NCI-H187 (cell line): ENCODE data around the gene PARP4.
"Not testable (repeated sequence)": the region's sequence is repeated elsewhere in the genome, so short reads cannot be mapped to it uniquely, and the experiment has no call there.

Experiments
- DNase-seq, 2 experiments: peaks; one replicate each; lab custom pipeline; 2025; lab: John Stamatoyannopoulos, UW

Gene PARP4

GRCh38 chr13:24444851-24445250 is 67.7 kb downstream of the PARP4 start:
- DNase-seq: not testable (repeated sequence)

- DNase-seq: no peak
Measured at GRCh38 chr13:24443366-24443765, 69.2 kb downstream of the PARP4 start.

- DNase-seq: not testable (repeated sequence)
Measured at GRCh38 chr13:24426045-24426444, 86.5 kb downstream of the PARP4 start.

GRCh38 chr13:24419668-24420067 is 92.9 kb downstream of the PARP4 start:
- DNase-seq: not testable (repeated sequence)

- no peak for DNase-seq
Measured at GRCh38 chr13:24407844-24408243, 104.7 kb downstream of the PARP4 start.

GRCh38 chr13:24406524-24406923 is 106.1 kb downstream of the PARP4 start:
- no peak for DNase-seq

- no peak for DNase-seq
Measured at GRCh38 chr13:24396821-24397220, 115.8 kb downstream of the PARP4 start.

GRCh38 chr13:24392972-24393371 is 119.6 kb downstream of the PARP4 start:
- no peak for DNase-seq

GRCh38 chr13:24391771-24392683 is 120.6 kb downstream of the PARP4 start:
- not testable (repeated sequence) for DNase-seq

- not testable (repeated sequence) for DNase-seq
Measured at GRCh38 chr13:24390795-24391194, 121.8 kb downstream of the PARP4 start.

GRCh38 chr13:24389506-24389905 is 123.1 kb downstream of the PARP4 start:
- DNase-seq: no peak

GRCh38 chr13:24388743-24389142 is 123.8 kb downstream of the PARP4 start:
- not testable (repeated sequence) for DNase-seq

- DNase-seq: no peak
Measured at GRCh38 chr13:24386816-24387708, 125.5 kb downstream of the PARP4 start.

- no peak for DNase-seq
Measured at GRCh38 chr13:24385902-24386301, 126.7 kb downstream of the PARP4 start.

GRCh38 chr13:24384946-24385345 is 127.6 kb downstream of the PARP4 start:
- not testable (repeated sequence) for DNase-seq

- not testable (repeated sequence) for DNase-seq
Measured at GRCh38 chr13:24384091-24384490, 128.5 kb downstream of the PARP4 start.

GRCh38 chr13:24381541-24382265 is 130.9 kb downstream of the PARP4 start:
- DNase-seq: no peak

GRCh38 chr13:24380881-24381280 is 131.7 kb downstream of the PARP4 start:
- DNase-seq: not testable (repeated sequence)

- DNase-seq: not testable (repeated sequence)
Measured at GRCh38 chr13:24380227-24380626, 132.4 kb downstream of the PARP4 start.

GRCh38 chr13:24371273-24371672 is 141.3 kb downstream of the PARP4 start:
- not testable (repeated sequence) for DNase-seq
